ENCODE results near the gene AHCYL2.

GRCh38 chr7:129317450-129317849 is 92.6 kb downstream of the AHCYL2 start:
- TF ChIP-seq, protein P1, sequence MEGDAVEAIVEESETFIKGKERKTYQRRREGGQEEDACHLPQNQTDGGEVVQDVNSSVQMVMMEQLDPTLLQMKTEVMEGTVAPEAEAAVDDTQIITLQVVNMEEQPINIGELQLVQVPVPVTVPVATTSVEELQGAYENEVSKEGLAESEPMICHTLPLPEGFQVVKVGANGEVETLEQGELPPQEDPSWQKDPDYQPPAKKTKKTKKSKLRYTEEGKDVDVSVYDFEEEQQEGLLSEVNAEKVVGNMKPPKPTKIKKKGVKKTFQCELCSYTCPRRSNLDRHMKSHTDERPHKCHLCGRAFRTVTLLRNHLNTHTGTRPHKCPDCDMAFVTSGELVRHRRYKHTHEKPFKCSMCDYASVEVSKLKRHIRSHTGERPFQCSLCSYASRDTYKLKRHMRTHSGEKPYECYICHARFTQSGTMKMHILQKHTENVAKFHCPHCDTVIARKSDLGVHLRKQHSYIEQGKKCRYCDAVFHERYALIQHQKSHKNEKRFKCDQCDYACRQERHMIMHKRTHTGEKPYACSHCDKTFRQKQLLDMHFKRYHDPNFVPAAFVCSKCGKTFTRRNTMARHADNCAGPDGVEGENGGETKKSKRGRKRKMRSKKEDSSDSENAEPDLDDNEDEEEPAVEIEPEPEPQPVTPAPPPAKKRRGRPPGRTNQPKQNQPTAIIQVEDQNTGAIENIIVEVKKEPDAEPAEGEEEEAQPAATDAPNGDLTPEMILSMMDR (IDR thresholded peaks at IDR 0.05; ENCODE audit: control extremely low read depth in 1 of 3, insufficient read depth in 1 of 3, low read depth in 1 of 3, low read length in 3 of 3): no peak
- TF ChIP-seq EZH2 (IDR thresholded peaks at IDR 0.05; ENCODE audit: low read depth, low read length, severe bottlenecking): no peak
- TF ChIP-seq, protein P2, sequence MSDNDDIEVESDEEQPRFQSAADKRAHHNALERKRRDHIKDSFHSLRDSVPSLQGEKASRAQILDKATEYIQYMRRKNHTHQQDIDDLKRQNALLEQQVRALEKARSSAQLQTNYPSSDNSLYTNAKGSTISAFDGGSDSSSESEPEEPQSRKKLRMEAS (IDR thresholded peaks at IDR 0.05): no peak
